ENCODE data around the gene TSPAN18. TPM values are rescaled to one million over a fixed set of nuclear protein-coding genes. Genes with fewer than 3 reads are reported as not detected.

Gene TSPAN18, protein sequence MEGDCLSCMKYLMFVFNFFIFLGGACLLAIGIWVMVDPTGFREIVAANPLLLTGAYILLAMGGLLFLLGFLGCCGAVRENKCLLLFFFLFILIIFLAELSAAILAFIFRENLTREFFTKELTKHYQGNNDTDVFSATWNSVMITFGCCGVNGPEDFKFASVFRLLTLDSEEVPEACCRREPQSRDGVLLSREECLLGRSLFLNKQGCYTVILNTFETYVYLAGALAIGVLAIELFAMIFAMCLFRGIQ
- polyA plus RNA-seq (2013) = 12.0 and 12.8 TPM in 2 replicates

DNA sequence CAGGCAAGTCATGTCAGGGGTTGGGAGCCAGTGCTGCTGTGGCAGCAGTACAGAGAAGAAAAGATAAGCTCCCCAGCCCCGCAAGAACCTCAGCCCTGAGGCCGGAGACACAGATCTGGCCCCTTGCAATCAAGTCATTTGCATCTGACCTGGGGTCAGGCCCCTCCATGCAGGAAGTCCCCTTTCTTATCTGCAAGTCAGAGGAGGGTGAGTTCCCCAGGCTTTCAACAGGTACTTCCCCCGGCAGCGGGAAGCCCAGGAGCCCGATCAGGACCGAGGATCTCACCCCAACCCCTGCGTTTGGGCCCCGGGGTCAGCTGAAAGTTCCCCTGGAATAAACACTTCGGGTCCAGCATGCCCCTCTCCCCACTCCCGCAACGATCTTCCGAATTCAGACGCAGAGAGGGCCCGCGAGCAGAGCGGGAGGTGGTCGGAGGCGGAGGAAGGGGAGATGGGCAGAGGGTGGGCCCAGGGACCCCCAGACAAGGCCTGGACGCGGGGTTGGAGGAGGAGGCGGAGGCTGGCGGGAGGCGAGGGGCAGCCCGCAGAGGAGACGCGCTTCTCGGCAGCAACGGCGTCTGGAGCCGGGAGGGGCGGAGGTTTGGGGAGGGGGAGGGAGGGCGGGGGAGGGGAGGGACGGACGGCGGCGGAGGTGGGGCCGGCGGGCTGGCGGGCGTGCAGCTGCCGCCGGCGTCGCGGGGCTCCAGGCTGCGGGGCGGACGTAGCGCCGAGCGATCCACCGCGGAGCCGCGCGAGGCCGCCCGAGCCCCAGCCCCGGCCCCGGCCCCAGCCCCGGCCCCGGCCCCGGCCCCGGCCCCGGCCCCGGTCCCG, at the start of gene TSPAN18:
TSPAN18 (plus strand) TSS at position 680 of the 831 bp plus-strand sequence. CDS start 179,455 bp downstream, outside the sequence.
- Histone ChIP-seq H2BK12ac (ENCODE audit: low read length) (peak within 1 kb of the TSS; percentile 37), H3K14ac (ENCODE audit: low read length) (peak within 1 kb of the TSS; percentile 5)

DNA sequence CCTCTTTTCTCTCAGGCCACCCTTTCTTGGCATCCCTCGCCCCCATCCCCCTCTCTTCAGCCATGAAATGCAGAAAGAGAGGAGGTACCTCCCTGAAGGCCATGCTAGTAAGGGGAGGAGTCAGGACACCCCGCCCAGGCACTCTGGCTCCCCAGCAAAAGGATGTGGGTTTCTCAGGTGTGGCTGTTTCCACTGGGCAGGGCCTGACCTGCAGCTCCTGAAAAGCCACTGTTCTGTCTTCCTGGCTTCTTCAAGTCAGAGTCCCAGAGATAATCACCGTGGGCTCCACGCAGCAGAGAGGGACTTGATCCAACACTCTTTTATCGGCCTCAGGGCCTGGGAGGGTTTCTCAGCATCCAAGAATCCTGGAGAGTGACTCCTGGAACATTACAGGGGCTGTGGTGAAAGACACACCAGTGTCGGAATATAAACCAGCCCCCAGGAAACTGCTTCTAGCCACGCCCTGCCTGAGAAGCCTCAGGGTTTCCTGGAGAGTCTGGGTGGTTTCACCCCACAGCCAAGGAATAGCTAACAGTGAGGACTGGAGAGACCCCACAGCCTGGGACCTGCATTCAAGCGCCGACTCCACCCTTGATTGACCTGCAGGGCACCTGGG, 45.7 kb upstream of the TSPAN18 start:
- Histone ChIP-seq H2AFZ (ENCODE audit: insufficient read depth, low read length, poor library complexity) (no peak overlapping the region), H2BK120ac (ENCODE audit: insufficient read depth, low read length, poor library complexity) (no peak overlapping the region), H4K91ac (ENCODE audit: low read depth, low read length) (no peak overlapping the region), H3K79me1 (ENCODE audit: low read length) (no peaks in the 10 kb centered on the region), H3K18ac (ENCODE audit: low read length) (no peak overlapping the region), H3K4me3 (ENCODE audit: low read depth, low read length) (no peak overlapping the region), H4K12ac (ENCODE audit: low read depth, low read length) (no peak overlapping the region), H3K27ac (ENCODE audit: low read depth, low read length) (no peak overlapping the region), H3K4ac (ENCODE audit: low read depth, low read length) (no peak overlapping the region), H3K4me2 (ENCODE audit: low read length) (no peak overlapping the region), H3K36me3 (ENCODE audit: control insufficient read depth in 1 of 2, insufficient read depth in 2 of 2, low read length in 2 of 2) (no peaks in the 10 kb centered on the region), H3K14ac (ENCODE audit: low read length) (no peak overlapping the region), H2BK5ac (ENCODE audit: low read depth, low read length, poor library complexity) (no peak overlapping the region), H3K4me1 (ENCODE audit: control insufficient read depth in 1 of 2, insufficient read depth in 2 of 2, low read length in 2 of 2) (peaks cover 6% of the 10 kb centered on the region in 2 experiments), H2AK5ac (ENCODE audit: low read length) (no peak overlapping the region), H3K23ac (ENCODE audit: low read length) (no peak overlapping the region), H2BK12ac (ENCODE audit: low read length) (no peak overlapping the region), H3K9ac (ENCODE audit: low read length) (no peak overlapping the region), H3K9me3 (ENCODE audit: insufficient read depth, low read depth, low read length) (no peaks in the 10 kb centered on the region), H3K79me2 (ENCODE audit: control insufficient read depth, insufficient read depth, low read length, poor library complexity) (no peaks in the 10 kb centered on the region), H3K27me3 (ENCODE audit: insufficient read depth, low read length) (no peaks in the 10 kb centered on the region), H4K8ac (ENCODE audit: low read depth, low read length) (no peak overlapping the region)
- WGBS (ENCODE audit: extremely low coverage, insufficient coverage, insufficient read length) = no CpG with 5 or more reads among the region's 9 CpGs
- no peak for DNase-seq

More for the DNA sequence above, at the start of gene TSPAN18:
- Histone ChIP-seq H3K9ac (ENCODE audit: low read length) (no peak within 1 kb of the TSS), H3K4me2 (ENCODE audit: low read length) (peak within 1 kb of the TSS; percentile 93), H3K4me3 (ENCODE audit: low read depth, low read length) (peak within 1 kb of the TSS; percentile 74), H3K27ac (ENCODE audit: low read depth, low read length) (peak within 1 kb of the TSS; percentile 44), H4K12ac (ENCODE audit: low read depth, low read length) (no peak within 1 kb of the TSS), H3K27me3 (ENCODE audit: insufficient read depth, low read length) (no peaks in the 10 kb centered on the region), H3K9me3 (ENCODE audit: insufficient read depth, low read depth, low read length) (no peaks in the 10 kb centered on the region), H3K4me1 (ENCODE audit: control insufficient read depth in 1 of 2, insufficient read depth in 2 of 2, low read length in 2 of 2) (peaks cover 27 to 28% of the 10 kb centered on the region in 2 experiments), H2BK5ac (ENCODE audit: low read depth, low read length, poor library complexity) (peak within 1 kb of the TSS; percentile 42), H4K91ac (ENCODE audit: low read depth, low read length) (peak within 1 kb of the TSS; percentile 38), H2AK5ac (ENCODE audit: low read length) (no peak within 1 kb of the TSS), H3K36me3 (ENCODE audit: control insufficient read depth in 1 of 2, insufficient read depth in 2 of 2, low read length in 2 of 2) (no peaks in the 10 kb centered on the region), H4K8ac (ENCODE audit: low read depth, low read length) (peak within 1 kb of the TSS; percentile 63), H3K79me1 (ENCODE audit: low read length) (peaks cover 10% of the 10 kb centered on the region), H3K4ac (ENCODE audit: low read depth, low read length) (no peak within 1 kb of the TSS), H3K18ac (ENCODE audit: low read length) (peak within 1 kb of the TSS; percentile 47), H2BK120ac (ENCODE audit: insufficient read depth, low read length, poor library complexity) (peak within 1 kb of the TSS; percentile 47), H3K79me2 (ENCODE audit: control insufficient read depth, insufficient read depth, low read length, poor library complexity) (no peaks in the 10 kb centered on the region), H2AFZ (ENCODE audit: insufficient read depth, low read length, poor library complexity) (peak within 1 kb of the TSS; percentile 38), H3K23ac (ENCODE audit: low read length) (no peak within 1 kb of the TSS)
- DNase-seq = no peak
- WGBS (ENCODE audit: extremely low coverage, insufficient coverage, insufficient read length) = no CpG with 5 or more reads among the region's 67 CpGs

DNA sequence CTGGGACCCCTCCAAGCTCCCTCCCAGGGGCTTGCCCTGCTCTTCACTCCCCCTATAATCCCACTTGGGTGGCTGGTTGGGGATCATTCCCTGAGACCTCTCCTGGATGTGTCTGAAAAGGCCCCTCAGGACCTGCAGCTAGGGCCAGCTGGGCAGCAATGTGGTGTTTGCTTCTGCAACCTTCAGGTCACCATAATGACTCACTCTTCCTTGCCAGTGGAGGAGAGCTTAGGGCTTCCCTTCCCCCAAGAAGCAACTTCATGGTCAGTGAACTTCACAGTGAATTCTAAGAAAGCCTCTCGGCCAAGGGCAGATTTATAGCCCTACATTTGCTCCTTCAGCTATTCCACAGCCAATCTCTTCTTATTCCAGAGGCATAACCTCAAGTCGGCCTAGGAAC, 45.1 kb upstream of the TSPAN18 start:
- H4K8ac ChIP-seq (ENCODE audit: low read depth, low read length) = no peak overlapping the region
- H3K79me1 ChIP-seq (ENCODE audit: low read length) = no peaks in the 10 kb centered on the region
- H3K4me3 ChIP-seq (ENCODE audit: low read depth, low read length) = no peak overlapping the region
- no peaks in the 10 kb centered on the region for H3K27me3 ChIP-seq (ENCODE audit: insufficient read depth, low read length)
- H2BK12ac ChIP-seq (ENCODE audit: low read length) = no peak overlapping the region
- no peak overlapping the region for H2BK5ac ChIP-seq (ENCODE audit: low read depth, low read length, poor library complexity)
- H4K91ac ChIP-seq (ENCODE audit: low read depth, low read length) = no peak overlapping the region
- no peaks in the 10 kb centered on the region for H3K9me3 ChIP-seq (ENCODE audit: insufficient read depth, low read depth, low read length)
- peaks cover 6% of the 10 kb centered on the region in 2 experiments for H3K4me1 ChIP-seq (ENCODE audit: control insufficient read depth in 1 of 2, insufficient read depth in 2 of 2, low read length in 2 of 2)
- DNase-seq = no peak
- H2BK120ac ChIP-seq (ENCODE audit: insufficient read depth, low read length, poor library complexity) = no peak overlapping the region
- H3K4ac ChIP-seq (ENCODE audit: low read depth, low read length) = no peak overlapping the region
- H2AFZ ChIP-seq (ENCODE audit: insufficient read depth, low read length, poor library complexity) = no peak overlapping the region
- H3K36me3 ChIP-seq (ENCODE audit: control insufficient read depth in 1 of 2, insufficient read depth in 2 of 2, low read length in 2 of 2) = no peaks in the 10 kb centered on the region
- no peak overlapping the region for H3K23ac ChIP-seq (ENCODE audit: low read length)
- H2AK5ac ChIP-seq (ENCODE audit: low read length) = no peak overlapping the region
- H3K18ac ChIP-seq (ENCODE audit: low read length) = no peak overlapping the region
- WGBS (ENCODE audit: extremely low coverage, insufficient coverage, insufficient read length) = no CpG with 5 or more reads among the region's 2 CpGs
- no peak overlapping the region for H3K14ac ChIP-seq (ENCODE audit: low read length)
- no peak overlapping the region for H4K12ac ChIP-seq (ENCODE audit: low read depth, low read length)
- H3K79me2 ChIP-seq (ENCODE audit: control insufficient read depth, insufficient read depth, low read length, poor library complexity) = no peaks in the 10 kb centered on the region
- H3K27ac ChIP-seq (ENCODE audit: low read depth, low read length) = no peak overlapping the region
- no peak overlapping the region for H3K4me2 ChIP-seq (ENCODE audit: low read length)
- H3K9ac ChIP-seq (ENCODE audit: low read length) = no peak overlapping the region

DNA sequence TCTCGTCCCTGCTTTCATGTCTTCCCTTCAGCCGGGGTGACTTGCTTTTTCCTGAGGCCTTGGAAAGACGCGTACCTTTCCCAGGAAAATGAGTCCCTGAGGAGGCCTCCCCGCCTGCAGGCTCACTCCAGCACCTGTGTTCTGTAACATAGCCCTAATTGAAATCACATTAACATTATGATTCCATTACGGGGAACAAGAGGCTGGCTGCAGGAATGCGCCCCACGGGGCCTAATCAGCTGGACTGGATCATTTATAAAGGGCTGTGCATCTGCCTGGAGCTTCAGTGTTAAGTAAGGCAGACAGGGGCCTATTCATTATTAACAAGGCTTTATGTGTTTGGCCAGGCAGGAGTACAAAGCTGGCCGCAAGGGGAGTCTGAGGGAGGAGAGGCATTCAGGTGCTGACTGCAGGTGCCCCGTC, 41.9 kb upstream of the TSPAN18 start:
- no peak overlapping the region for H3K23ac ChIP-seq (ENCODE audit: low read length)
- H3K27me3 ChIP-seq (ENCODE audit: insufficient read depth, low read length) = no peaks in the 10 kb centered on the region
- H3K18ac ChIP-seq (ENCODE audit: low read length) = no peak overlapping the region
- H3K79me1 ChIP-seq (ENCODE audit: low read length) = no peaks in the 10 kb centered on the region
- H3K27ac ChIP-seq (ENCODE audit: low read depth, low read length) = no peak overlapping the region
- no peak overlapping the region for H3K9ac ChIP-seq (ENCODE audit: low read length)
- WGBS (ENCODE audit: extremely low coverage, insufficient coverage, insufficient read length) = no CpG with 5 or more reads among the region's 10 CpGs
- H3K4me3 ChIP-seq (ENCODE audit: low read depth, low read length) = no peak overlapping the region
- H2BK5ac ChIP-seq (ENCODE audit: low read depth, low read length, poor library complexity) = no peak overlapping the region
- H3K4ac ChIP-seq (ENCODE audit: low read depth, low read length) = no peak overlapping the region
- no peak overlapping the region for H2AFZ ChIP-seq (ENCODE audit: insufficient read depth, low read length, poor library complexity)
- no peak overlapping the region for H3K14ac ChIP-seq (ENCODE audit: low read length)
- H4K12ac ChIP-seq (ENCODE audit: low read depth, low read length) = no peak overlapping the region
- no peak overlapping the region for H4K8ac ChIP-seq (ENCODE audit: low read depth, low read length)
- no peaks in the 10 kb centered on the region for H3K79me2 ChIP-seq (ENCODE audit: control insufficient read depth, insufficient read depth, low read length, poor library complexity)
- no peak for DNase-seq
- no peak overlapping the region for H2BK12ac ChIP-seq (ENCODE audit: low read length)
- H4K91ac ChIP-seq (ENCODE audit: low read depth, low read length) = no peak overlapping the region
- H3K9me3 ChIP-seq (ENCODE audit: insufficient read depth, low read depth, low read length) = no peaks in the 10 kb centered on the region
- H3K4me2 ChIP-seq (ENCODE audit: low read length) = no peak overlapping the region
- no peaks in the 10 kb centered on the region for H3K36me3 ChIP-seq (ENCODE audit: control insufficient read depth in 1 of 2, insufficient read depth in 2 of 2, low read length in 2 of 2)
- peaks cover 6% of the 10 kb centered on the region in 2 experiments for H3K4me1 ChIP-seq (ENCODE audit: control insufficient read depth in 1 of 2, insufficient read depth in 2 of 2, low read length in 2 of 2)
- no peak overlapping the region for H2BK120ac ChIP-seq (ENCODE audit: insufficient read depth, low read length, poor library complexity)
- H2AK5ac ChIP-seq (ENCODE audit: low read length) = no peak overlapping the region
